Right atrium auricular region (tissue), 2 donors: ENCODE measurements around the gene VTCN1. TPM values are rescaled to one million over a fixed set of nuclear protein-coding genes. Genes with fewer than 3 reads are reported as not detected.

Experiments
- DNase-seq: peaks from one replicate; pipeline ENCODE4 v3.0.0-alpha.2; 2019; ENCODE audit warnings: low spot score
- H3K27ac ChIP-seq, 2 donors: fragments of 200-600 bp; sonication (generic); 1 replicate in 1 of 2; 2 replicates in 1 of 2; pipeline ENCODE4 v1.5.1; 2016 to 2019
- H3K27me3 ChIP-seq, 2 donors: fragments of 200-600 bp; sonication (generic); one replicate each; pipeline versions ENCODE4 v1.5.1 to v1.6.0; 2017 to 2019
- H3K36me3 ChIP-seq: fragments of 200-600 bp; sonication (generic); one replicate; pipeline ENCODE4 v1.5.1; 2016
- H3K4me1 ChIP-seq, 2 donors: fragments of 200-600 bp; sonication (generic); one replicate each; pipeline versions ENCODE4 v1.5.1 to v1.6.0; 2017 to 2019
- H3K4me3 ChIP-seq, 2 donors: fragments of 200-600 bp; sonication (generic); 1 replicate in 1 of 2; 2 replicates in 1 of 2; pipeline ENCODE4 v1.5.1; 2017 to 2019; ENCODE audit warnings: mild to moderate bottlenecking in 1 of 2, moderate library complexity in 1 of 2
- H3K9me3 ChIP-seq, 2 donors: fragments of 200-600 bp; sonication (generic); one replicate each; pipeline ENCODE4 v1.5.1; 2019
- CTCF ChIP-seq, 2 donors: fragments of 200-600 bp; sonication (generic); IDR thresholded peaks; one replicate each; pipeline ENCODE4 v1.5.1; 2019; ENCODE audit warnings: antibody characterized with exemption in 2 of 2
- total RNA-seq, 2 donors: library from RNA; depleted of rRNA; stranded (reverse); fragments of >200 nt; gene quantifications; one replicate each; pipeline ENCODE4 v1.1.0, GENCODE V29; 2016

The VTCN1 gene
- total RNA-seq, 2 donors from 2014 or later = not detected

GRCh38 chr1:117101334-117101733 lies 109.4 kb downstream of the VTCN1 start:
- no peaks in the 10 kb centered on the region for H3K4me1 ChIP-seq
- H3K27ac ChIP-seq = no peak overlapping the region
- H3K27me3 ChIP-seq = no peaks in the 10 kb centered on the region
- H3K36me3 ChIP-seq = no peaks in the 10 kb centered on the region
- no peak overlapping the region for H3K4me3 ChIP-seq
- H3K9me3 ChIP-seq = no peaks in the 10 kb centered on the region
- no peak for DNase-seq
- TF ChIP-seq CTCF (IDR thresholded peaks at IDR 0.05) = no peak

- H3K27ac ChIP-seq = peak overlapping the region in 1 of 2 donors; percentile 44
- no peak for DNase-seq
- H3K27me3 ChIP-seq = no peaks in the 10 kb centered on the region
- TF ChIP-seq CTCF (IDR thresholded peaks at IDR 0.05) = no peak
- H3K4me3 ChIP-seq = no peak overlapping the region
- H3K36me3 ChIP-seq = no peaks in the 10 kb centered on the region
- peaks cover 0 to 10% of the 10 kb centered on the region in 2 donors for H3K4me1 ChIP-seq
- H3K9me3 ChIP-seq = no peaks in the 10 kb centered on the region
Measured at GRCh38 chr1:117098287-117098890, 112.3 kb downstream of the VTCN1 start.

GRCh38 chr1:117097443-117097842 lies 113.3 kb downstream of the VTCN1 start:
- no peak for DNase-seq
- Histone ChIP-seq H3K27me3 (no peaks in the 10 kb centered on the region), H3K36me3 (no peaks in the 10 kb centered on the region), H3K4me1 (peaks cover 0 to 18% of the 10 kb centered on the region in 2 donors), H3K27ac (no peak overlapping the region), H3K4me3 (no peak overlapping the region), H3K9me3 (no peaks in the 10 kb centered on the region)
- no peak for TF ChIP-seq CTCF (IDR thresholded peaks at IDR 0.05)

- Histone ChIP-seq H3K4me1 (peaks cover 0 to 18% of the 10 kb centered on the region in 2 donors), H3K36me3 (no peaks in the 10 kb centered on the region)
Measured at GRCh38 chr1:117096951-117097408, 113.7 kb downstream of the VTCN1 start.

GRCh38 chr1:117094841-117095604 lies 115.7 kb downstream of the VTCN1 start:
- no peak overlapping the region for H3K4me3 ChIP-seq
- peaks cover 0 to 18% of the 10 kb centered on the region in 2 donors for H3K4me1 ChIP-seq
- H3K27me3 ChIP-seq = no peaks in the 10 kb centered on the region
- DNase-seq = no peak
- H3K36me3 ChIP-seq = no peaks in the 10 kb centered on the region
- TF ChIP-seq CTCF (IDR thresholded peaks at IDR 0.05) = no peak
- no peaks in the 10 kb centered on the region for H3K9me3 ChIP-seq
- H3K27ac ChIP-seq = no peak overlapping the region

More at GRCh38 chr1:117096951-117097408, 113.7 kb downstream of the VTCN1 start:
- Histone ChIP-seq H3K9me3 (no peaks in the 10 kb centered on the region), H3K4me3 (no peak overlapping the region), H3K27ac (no peak overlapping the region), H3K27me3 (no peaks in the 10 kb centered on the region)
- TF ChIP-seq CTCF (IDR thresholded peaks at IDR 0.05) = no peak
- no peak for DNase-seq
